Activated naive CD4-positive, alpha-beta T cell treated with anti-CD3 and anti-CD28 coated beads, Interleukin-2, amount 10 ng/mL, durations not matched to agents 7 days and 5 days (primary cell): ENCODE results near the gene PDGFD.

Source experiments
- CTCF ChIA-PET: fragments of 350-600 bp; sonication (Branson Sonifier 250); formaldehyde crosslinking; loops from one replicate; lab custom pipeline; 2021; ENCODE audit warnings: antibody characterized with exemption; lab: Charles Lee
- DNase-seq: peaks from one replicate; pipeline ENCODE4 v3.0.0-alpha.2; 2020
- H3K27ac Mint-ChIP-seq: one replicate; pipeline ENCODE4 v1.8.0; 2021; ENCODE audit warnings: mild to moderate bottlenecking, moderate library complexity, mixed read lengths
- H3K27me3 Mint-ChIP-seq: one replicate; pipeline ENCODE4 v1.8.0; 2021; ENCODE audit warnings: mild to moderate bottlenecking, mixed read lengths
- H3K36me3 Mint-ChIP-seq: one replicate; pipeline ENCODE4 v1.8.0; 2021; ENCODE audit warnings: mixed read lengths
- H3K4me1 Mint-ChIP-seq: one replicate; pipeline ENCODE4 v1.8.0; 2021; ENCODE audit warnings: mixed read lengths
- H3K4me3 Mint-ChIP-seq: one replicate; pipeline ENCODE4 v1.8.0; 2021; ENCODE audit warnings: mild to moderate bottlenecking, moderate library complexity, mixed read lengths
- H3K9me3 Mint-ChIP-seq: one replicate; pipeline ENCODE4 v1.8.0; 2021; ENCODE audit warnings: mixed read lengths

Gene PDGFD

GRCh38 chr11:104164028-104164520 lies at the start of gene PDGFD:
PDGFD (minus strand) TSS chr11:104164147.
- no peak within 1 kb of the TSS for H3K4me3 Mint-ChIP-seq
- peaks cover 3% of the 10 kb centered on the region for H3K4me1 Mint-ChIP-seq
- H3K36me3 Mint-ChIP-seq, result no peaks in the 10 kb centered on the region
- no peaks in the 10 kb centered on the region for H3K9me3 Mint-ChIP-seq
- H3K27ac Mint-ChIP-seq, result no peak within 1 kb of the TSS
- H3K27me3 Mint-ChIP-seq, result peaks cover 28% of the 10 kb centered on the region
- CTCF ChIA-PET, result interaction anchor here (0.9 kb wide), 1 partner anchor 27 kb away, joined by 3 read pairs; no protein-coding TSS in a partner anchor
- no peak for DNase-seq

GRCh38 chr11:104206936-104207335 lies 43.0 kb upstream of the PDGFD start:
- H3K9me3 Mint-ChIP-seq, result no peaks in the 10 kb centered on the region
- CTCF ChIA-PET, result no interaction called here
- no peaks in the 10 kb centered on the region for H3K36me3 Mint-ChIP-seq
- DNase-seq, result no peak
- H3K27me3 Mint-ChIP-seq, result no peaks in the 10 kb centered on the region
- H3K4me3 Mint-ChIP-seq, result no peak overlapping the region
- H3K4me1 Mint-ChIP-seq, result no peaks in the 10 kb centered on the region
- no peak overlapping the region for H3K27ac Mint-ChIP-seq

GRCh38 chr11:104205838-104206237 lies 41.9 kb upstream of the PDGFD start:
- Mint-ChIP-seq H3K36me3 (no peaks in the 10 kb centered on the region), H3K4me3 (no peak overlapping the region), H3K27me3 (no peaks in the 10 kb centered on the region), H3K4me1 (no peaks in the 10 kb centered on the region), H3K9me3 (no peaks in the 10 kb centered on the region), H3K27ac (no peak overlapping the region)
- CTCF ChIA-PET, result no interaction called here
- no peak for DNase-seq

GRCh38 chr11:104200688-104201087 lies 36.7 kb upstream of the PDGFD start:
- Mint-ChIP-seq H3K9me3 (no peaks in the 10 kb centered on the region), H3K36me3 (no peaks in the 10 kb centered on the region)
- CTCF ChIA-PET, result no interaction called here

GRCh38 chr11:104199053-104199452 lies 35.1 kb upstream of the PDGFD start:
- no peaks in the 10 kb centered on the region for H3K36me3 Mint-ChIP-seq

More at GRCh38 chr11:104200688-104201087, 36.7 kb upstream of the PDGFD start:
- Mint-ChIP-seq H3K4me3 (no peak overlapping the region), H3K4me1 (no peaks in the 10 kb centered on the region), H3K27me3 (no peaks in the 10 kb centered on the region), H3K27ac (no peak overlapping the region)
- no peak for DNase-seq

GRCh38 chr11:104198576-104198975 lies 34.6 kb upstream of the PDGFD start:
- Mint-ChIP-seq H3K27me3 (no peaks in the 10 kb centered on the region), H3K27ac (no peak overlapping the region), H3K4me1 (no peaks in the 10 kb centered on the region), H3K9me3 (no peaks in the 10 kb centered on the region), H3K36me3 (no peaks in the 10 kb centered on the region), H3K4me3 (no peak overlapping the region)
- CTCF ChIA-PET, result no interaction called here
- no peak for DNase-seq

More at GRCh38 chr11:104199053-104199452, 35.1 kb upstream of the PDGFD start:
- Mint-ChIP-seq H3K27ac (no peak overlapping the region), H3K9me3 (no peaks in the 10 kb centered on the region), H3K4me1 (no peaks in the 10 kb centered on the region), H3K4me3 (no peak overlapping the region), H3K27me3 (no peaks in the 10 kb centered on the region)
- CTCF ChIA-PET, result interaction anchor here (0.7 kb wide), 1 partner anchor 55 kb away, joined by 3 read pairs; no protein-coding TSS in a partner anchor
- DNase-seq, result no peak

GRCh38 chr11:104191124-104191523 lies 27.2 kb upstream of the PDGFD start:
- H3K36me3 Mint-ChIP-seq, result no peaks in the 10 kb centered on the region
- no peak for DNase-seq
- CTCF ChIA-PET, result interaction anchor here (0.6 to 1.2 kb wide), 2 partner anchors 28 to 438 kb away, joined by 3 read pairs; partner anchors contain the start of gene PDGFD

GRCh38 chr11:104183593-104183992 lies 19.6 kb upstream of the PDGFD start:
- Mint-ChIP-seq H3K27ac (no peak overlapping the region), H3K4me3 (no peak overlapping the region), H3K4me1 (no peaks in the 10 kb centered on the region), H3K9me3 (no peaks in the 10 kb centered on the region), H3K27me3 (no peaks in the 10 kb centered on the region), H3K36me3 (no peaks in the 10 kb centered on the region)
- DNase-seq, result no peak
- CTCF ChIA-PET, result no interaction called here

More at GRCh38 chr11:104191124-104191523, 27.2 kb upstream of the PDGFD start:
- H3K4me3 Mint-ChIP-seq, result no peak overlapping the region
- no peak overlapping the region for H3K27ac Mint-ChIP-seq
- H3K4me1 Mint-ChIP-seq, result no peaks in the 10 kb centered on the region
- no peaks in the 10 kb centered on the region for H3K9me3 Mint-ChIP-seq
- H3K27me3 Mint-ChIP-seq, result no peaks in the 10 kb centered on the region

GRCh38 chr11:104175769-104176168 lies 11.8 kb upstream of the PDGFD start:
- H3K27ac Mint-ChIP-seq, result no peak overlapping the region
- H3K9me3 Mint-ChIP-seq, result no peaks in the 10 kb centered on the region
- no peaks in the 10 kb centered on the region for H3K36me3 Mint-ChIP-seq
- H3K4me1 Mint-ChIP-seq, result no peaks in the 10 kb centered on the region
- CTCF ChIA-PET, result no interaction called here
- H3K4me3 Mint-ChIP-seq, result no peak overlapping the region
- no peak for DNase-seq
- no peaks in the 10 kb centered on the region for H3K27me3 Mint-ChIP-seq

GRCh38 chr11:104169091-104169490 lies 5.1 kb upstream of the PDGFD start:
- no peaks in the 10 kb centered on the region for H3K9me3 Mint-ChIP-seq
- H3K27ac Mint-ChIP-seq, result no peak overlapping the region
- no peaks in the 10 kb centered on the region for H3K4me1 Mint-ChIP-seq
- H3K27me3 Mint-ChIP-seq, result peaks cover 11% of the 10 kb centered on the region
- H3K36me3 Mint-ChIP-seq, result no peaks in the 10 kb centered on the region
- CTCF ChIA-PET, result no interaction called here
- no peak overlapping the region for H3K4me3 Mint-ChIP-seq
- DNase-seq, result no peak

GRCh38 chr11:104165014-104165413 lies 1.1 kb upstream of the PDGFD start:
- CTCF ChIA-PET, result no interaction called here
- Mint-ChIP-seq H3K27me3 (peaks cover 28% of the 10 kb centered on the region), H3K4me3 (no peak overlapping the region), H3K4me1 (peaks cover 3% of the 10 kb centered on the region), H3K9me3 (no peaks in the 10 kb centered on the region), H3K27ac (no peak overlapping the region), H3K36me3 (no peaks in the 10 kb centered on the region)
- no peak for DNase-seq

- no peak for DNase-seq
- CTCF ChIA-PET, result interaction anchor here (0.9 kb wide), 1 partner anchor 28 kb away, joined by 3 read pairs; no protein-coding TSS in a partner anchor
- Mint-ChIP-seq H3K4me3 (no peak overlapping the region), H3K27ac (no peak overlapping the region), H3K9me3 (no peaks in the 10 kb centered on the region), H3K4me1 (peaks cover 3% of the 10 kb centered on the region), H3K27me3 (peaks cover 28% of the 10 kb centered on the region), H3K36me3 (no peaks in the 10 kb centered on the region)
Observed at GRCh38 chr11:104163100-104164027, 583 bp downstream of the PDGFD start.

GRCh38 chr11:104161751-104162450 lies 2.0 kb downstream of the PDGFD start:
- DNase-seq, result no peak
- H3K36me3 Mint-ChIP-seq, result no peaks in the 10 kb centered on the region
- peaks cover 28% of the 10 kb centered on the region for H3K27me3 Mint-ChIP-seq
- CTCF ChIA-PET, result no interaction called here
- no peak overlapping the region for H3K4me3 Mint-ChIP-seq
- no peaks in the 10 kb centered on the region for H3K9me3 Mint-ChIP-seq
- H3K4me1 Mint-ChIP-seq, result peaks cover 3% of the 10 kb centered on the region
- no peak overlapping the region for H3K27ac Mint-ChIP-seq

GRCh38 chr11:104159356-104159755 lies 4.6 kb downstream of the PDGFD start:
- Mint-ChIP-seq H3K4me3 (no peak overlapping the region), H3K36me3 (no peaks in the 10 kb centered on the region), H3K4me1 (peaks cover 3% of the 10 kb centered on the region), H3K9me3 (no peaks in the 10 kb centered on the region), H3K27me3 (peaks cover 20% of the 10 kb centered on the region), H3K27ac (no peak overlapping the region)
- CTCF ChIA-PET, result no interaction called here
- no peak for DNase-seq
